Measurements from ENCODE around the gene SZT2. TPM values are rescaled to one million over a fixed set of nuclear protein-coding genes. Genes with fewer than 3 reads are reported as not detected.

Gene SZT2
- total RNA-seq, 1 donor from 2014 or later = 43.2 TPM

DNA sequence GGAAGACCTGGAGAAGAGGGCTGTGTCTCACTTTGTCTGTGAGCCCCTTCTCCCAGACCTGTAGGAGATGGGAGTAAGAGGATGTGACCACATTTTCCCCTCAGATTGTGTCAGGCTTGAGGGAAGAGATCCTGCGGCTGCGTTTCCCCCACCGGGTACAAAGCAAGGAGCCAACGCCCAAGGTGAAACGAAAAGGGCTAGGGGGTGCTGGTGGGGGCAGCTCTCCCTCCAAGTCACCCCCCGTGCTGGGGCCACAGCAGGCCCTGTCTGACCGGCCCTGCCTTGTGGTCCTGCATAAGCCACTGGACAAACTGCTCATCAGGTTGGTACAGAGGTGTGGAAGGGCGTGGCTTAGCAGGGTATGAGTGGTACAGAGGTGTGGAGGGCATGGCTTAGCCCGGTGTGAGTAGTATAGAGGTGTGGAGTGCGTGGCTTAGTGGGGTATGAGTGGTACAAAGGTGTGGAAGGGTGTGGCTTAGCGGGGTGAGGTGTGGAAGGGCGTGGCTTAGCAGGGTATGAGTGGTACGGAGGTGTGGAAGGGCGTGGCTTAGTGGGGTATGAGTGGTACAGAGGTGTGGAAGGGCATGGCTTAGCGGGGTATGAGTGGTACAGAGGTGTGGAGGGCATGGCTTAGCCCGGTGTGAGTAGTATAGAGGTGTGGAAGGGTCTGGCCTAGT, 33.4 kb downstream of the SZT2 start:
- Mint-ChIP-seq H3K9me3 (ENCODE audit: unreplicated experiment) (no peaks in the 10 kb centered on the region), H3K4me3 (ENCODE audit: unreplicated experiment) (peak overlapping the region; percentile 59), H3K27ac (ENCODE audit: unreplicated experiment) (no peak overlapping the region), H3K27me3 (ENCODE audit: unreplicated experiment) (peaks cover 7% of the 10 kb centered on the region), H3K36me3 (ENCODE audit: low read depth, unreplicated experiment) (peaks cover 46% of the 10 kb centered on the region), H3K4me1 (ENCODE audit: unreplicated experiment) (peaks cover 7% of the 10 kb centered on the region)
- no peak for DNase-seq (ENCODE audit: low spot score)
- TF ChIP-seq, protein P1, sequence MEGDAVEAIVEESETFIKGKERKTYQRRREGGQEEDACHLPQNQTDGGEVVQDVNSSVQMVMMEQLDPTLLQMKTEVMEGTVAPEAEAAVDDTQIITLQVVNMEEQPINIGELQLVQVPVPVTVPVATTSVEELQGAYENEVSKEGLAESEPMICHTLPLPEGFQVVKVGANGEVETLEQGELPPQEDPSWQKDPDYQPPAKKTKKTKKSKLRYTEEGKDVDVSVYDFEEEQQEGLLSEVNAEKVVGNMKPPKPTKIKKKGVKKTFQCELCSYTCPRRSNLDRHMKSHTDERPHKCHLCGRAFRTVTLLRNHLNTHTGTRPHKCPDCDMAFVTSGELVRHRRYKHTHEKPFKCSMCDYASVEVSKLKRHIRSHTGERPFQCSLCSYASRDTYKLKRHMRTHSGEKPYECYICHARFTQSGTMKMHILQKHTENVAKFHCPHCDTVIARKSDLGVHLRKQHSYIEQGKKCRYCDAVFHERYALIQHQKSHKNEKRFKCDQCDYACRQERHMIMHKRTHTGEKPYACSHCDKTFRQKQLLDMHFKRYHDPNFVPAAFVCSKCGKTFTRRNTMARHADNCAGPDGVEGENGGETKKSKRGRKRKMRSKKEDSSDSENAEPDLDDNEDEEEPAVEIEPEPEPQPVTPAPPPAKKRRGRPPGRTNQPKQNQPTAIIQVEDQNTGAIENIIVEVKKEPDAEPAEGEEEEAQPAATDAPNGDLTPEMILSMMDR (IDR thresholded peaks at IDR 0.05; ENCODE audit: unreplicated experiment) = no peak

DNA sequence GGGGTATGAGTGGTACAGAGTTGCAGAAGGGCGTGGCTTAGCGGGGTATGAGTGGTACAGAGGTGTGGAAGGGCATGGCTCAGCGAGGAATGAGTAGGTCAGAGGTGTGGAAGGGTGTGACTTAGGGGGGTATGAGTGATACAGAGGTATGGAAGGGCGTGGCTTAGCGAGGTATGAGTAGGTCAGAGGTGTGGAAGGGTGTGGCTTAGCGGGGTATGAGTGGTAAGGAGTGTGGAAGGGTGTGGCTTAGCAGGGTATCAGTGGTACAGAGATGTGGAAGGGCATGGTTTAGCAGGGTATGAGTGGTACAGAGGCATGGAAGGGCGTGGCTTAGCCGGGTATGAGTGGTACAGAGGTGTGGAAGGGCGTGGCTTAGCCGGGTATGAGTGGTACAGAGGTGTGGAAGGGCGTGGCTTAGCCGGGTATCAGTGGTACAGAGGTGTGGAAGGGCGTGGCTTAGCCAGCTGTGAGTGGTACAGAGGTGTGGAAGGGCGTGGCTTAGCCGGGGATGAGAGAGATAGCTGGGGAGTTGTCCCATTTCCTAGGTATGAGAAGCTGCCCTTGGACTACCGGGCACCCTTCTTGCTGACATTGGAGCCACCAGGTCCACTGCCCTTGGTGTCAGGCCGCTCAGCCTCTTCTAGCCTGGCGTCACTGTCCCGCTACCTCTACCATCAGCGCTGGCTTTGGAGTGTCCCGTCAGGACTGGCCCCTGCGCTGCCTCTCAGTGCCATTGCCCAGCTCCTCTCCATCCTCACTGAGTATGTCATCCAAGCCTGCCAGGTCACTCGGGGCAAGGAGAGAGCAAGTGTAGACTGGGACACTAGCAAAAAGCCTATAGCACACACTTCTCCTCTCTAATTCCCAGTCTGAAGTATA, 34.2 kb downstream of the SZT2 start:
- DNase-seq (ENCODE audit: low spot score) = no peak
- TF ChIP-seq, protein P1 (IDR thresholded peaks at IDR 0.05; ENCODE audit: unreplicated experiment) = no peak
- Mint-ChIP-seq H3K27me3 (ENCODE audit: unreplicated experiment) (peaks cover 8% of the 10 kb centered on the region), H3K36me3 (ENCODE audit: low read depth, unreplicated experiment) (peaks cover 51% of the 10 kb centered on the region), H3K4me1 (ENCODE audit: unreplicated experiment) (peaks cover 7% of the 10 kb centered on the region), H3K27ac (ENCODE audit: unreplicated experiment) (no peak overlapping the region), H3K9me3 (ENCODE audit: unreplicated experiment) (no peaks in the 10 kb centered on the region), H3K4me3 (ENCODE audit: unreplicated experiment) (peak overlapping the region; percentile 59)

DNA sequence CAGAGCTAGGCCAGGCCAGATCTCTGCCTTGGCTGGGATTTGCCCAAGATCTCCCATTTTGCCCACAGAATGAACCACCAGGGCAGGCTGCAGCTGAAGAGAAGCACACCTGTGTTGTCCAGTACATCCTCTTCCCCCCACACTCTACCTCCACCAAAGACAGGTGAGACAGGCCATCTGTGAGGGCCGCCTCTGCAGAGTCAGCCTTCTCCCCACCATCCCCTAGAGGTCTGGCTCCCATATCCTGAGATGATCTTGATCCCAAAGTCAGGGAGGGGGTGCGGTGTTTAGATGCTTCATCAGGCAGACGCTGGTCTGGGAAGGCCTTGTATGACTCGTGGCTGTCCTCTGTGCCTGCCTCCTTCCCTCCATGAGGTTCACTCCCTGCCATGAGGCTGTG, 35.3 kb downstream of the SZT2 start:
- no peaks in the 10 kb centered on the region for H3K9me3 Mint-ChIP-seq (ENCODE audit: unreplicated experiment)
- no peak for DNase-seq (ENCODE audit: low spot score)
- H3K36me3 Mint-ChIP-seq (ENCODE audit: low read depth, unreplicated experiment) = peaks cover 56% of the 10 kb centered on the region
- H3K4me3 Mint-ChIP-seq (ENCODE audit: unreplicated experiment) = no peak overlapping the region
- H3K27ac Mint-ChIP-seq (ENCODE audit: unreplicated experiment) = no peak overlapping the region
- no peaks in the 10 kb centered on the region for H3K4me1 Mint-ChIP-seq (ENCODE audit: unreplicated experiment)
- TF ChIP-seq, protein P1 (IDR thresholded peaks at IDR 0.05; ENCODE audit: unreplicated experiment) = no peak
- peaks cover 11% of the 10 kb centered on the region for H3K27me3 Mint-ChIP-seq (ENCODE audit: unreplicated experiment)

DNA sequence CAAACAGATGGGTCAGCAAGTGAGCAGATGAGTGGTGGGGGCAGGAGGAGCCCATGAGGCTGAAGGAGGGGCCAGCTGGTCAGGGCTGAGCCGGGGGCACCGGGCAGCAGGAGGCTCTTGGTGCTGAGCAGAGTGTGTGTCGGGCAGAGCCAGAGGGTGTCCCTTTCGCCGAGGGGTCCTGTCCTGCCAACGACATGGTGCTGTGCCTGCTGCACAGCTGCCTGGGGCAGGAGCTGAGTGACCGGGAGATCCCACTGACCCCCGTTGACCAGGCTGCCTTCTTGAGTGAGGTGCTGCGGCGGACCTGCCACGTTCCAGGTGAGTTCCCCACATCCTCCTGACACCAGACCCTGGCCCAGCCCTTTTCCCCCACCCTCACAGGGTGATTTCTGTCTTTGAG, 36.5 kb downstream of the SZT2 start:
- peaks cover 11% of the 10 kb centered on the region for H3K27me3 Mint-ChIP-seq (ENCODE audit: unreplicated experiment)
- peaks cover 53% of the 10 kb centered on the region for H3K36me3 Mint-ChIP-seq (ENCODE audit: low read depth, unreplicated experiment)
- no peaks in the 10 kb centered on the region for H3K4me1 Mint-ChIP-seq (ENCODE audit: unreplicated experiment)
- no peak overlapping the region for H3K4me3 Mint-ChIP-seq (ENCODE audit: unreplicated experiment)
- DNase-seq (ENCODE audit: low spot score) = no peak
- no peak overlapping the region for H3K27ac Mint-ChIP-seq (ENCODE audit: unreplicated experiment)
- H3K9me3 Mint-ChIP-seq (ENCODE audit: unreplicated experiment) = no peaks in the 10 kb centered on the region
- TF ChIP-seq, protein P1 (IDR thresholded peaks at IDR 0.05; ENCODE audit: unreplicated experiment) = no peak

DNA sequence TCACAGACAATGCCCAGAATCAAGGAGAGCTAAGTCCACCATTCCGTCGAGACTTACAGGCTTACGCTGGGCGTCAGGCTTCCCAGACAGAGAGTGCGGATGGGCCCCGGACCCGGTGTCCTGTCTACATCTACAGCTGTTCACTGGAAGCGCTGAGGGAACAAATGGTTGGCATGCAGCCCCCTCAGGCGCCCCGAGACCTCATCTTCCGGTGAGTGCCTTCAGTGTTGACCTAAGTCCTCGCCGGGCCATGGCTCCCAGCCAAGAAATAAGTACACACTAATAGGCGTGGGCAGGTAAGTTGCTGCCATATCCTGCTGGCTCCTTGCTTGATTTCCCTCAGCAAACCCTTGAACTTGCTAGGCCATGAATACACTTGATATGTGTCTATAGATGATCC, 37.8 kb downstream of the SZT2 start:
- no peak overlapping the region for H3K27ac Mint-ChIP-seq (ENCODE audit: unreplicated experiment)
- DNase-seq (ENCODE audit: low spot score) = no peak
- H3K4me1 Mint-ChIP-seq (ENCODE audit: unreplicated experiment) = no peaks in the 10 kb centered on the region
- H3K27me3 Mint-ChIP-seq (ENCODE audit: unreplicated experiment) = peaks cover 13% of the 10 kb centered on the region
- no peak overlapping the region for H3K4me3 Mint-ChIP-seq (ENCODE audit: unreplicated experiment)
- peaks cover 54% of the 10 kb centered on the region for H3K36me3 Mint-ChIP-seq (ENCODE audit: low read depth, unreplicated experiment)
- TF ChIP-seq, protein P1 (IDR thresholded peaks at IDR 0.05; ENCODE audit: unreplicated experiment) = no peak
- H3K9me3 Mint-ChIP-seq (ENCODE audit: unreplicated experiment) = no peaks in the 10 kb centered on the region

All from endothelial cell (in vitro differentiated cells).